NAMALWA (cell line): ENCODE data around the gene NFIX.

ENCODE experiments used
- DNase-seq: peaks from one replicate; pipeline ENCODE4 v3.0.0-alpha.2; 2015; ENCODE audit warnings: low spot score

NFIX gene

DNA sequence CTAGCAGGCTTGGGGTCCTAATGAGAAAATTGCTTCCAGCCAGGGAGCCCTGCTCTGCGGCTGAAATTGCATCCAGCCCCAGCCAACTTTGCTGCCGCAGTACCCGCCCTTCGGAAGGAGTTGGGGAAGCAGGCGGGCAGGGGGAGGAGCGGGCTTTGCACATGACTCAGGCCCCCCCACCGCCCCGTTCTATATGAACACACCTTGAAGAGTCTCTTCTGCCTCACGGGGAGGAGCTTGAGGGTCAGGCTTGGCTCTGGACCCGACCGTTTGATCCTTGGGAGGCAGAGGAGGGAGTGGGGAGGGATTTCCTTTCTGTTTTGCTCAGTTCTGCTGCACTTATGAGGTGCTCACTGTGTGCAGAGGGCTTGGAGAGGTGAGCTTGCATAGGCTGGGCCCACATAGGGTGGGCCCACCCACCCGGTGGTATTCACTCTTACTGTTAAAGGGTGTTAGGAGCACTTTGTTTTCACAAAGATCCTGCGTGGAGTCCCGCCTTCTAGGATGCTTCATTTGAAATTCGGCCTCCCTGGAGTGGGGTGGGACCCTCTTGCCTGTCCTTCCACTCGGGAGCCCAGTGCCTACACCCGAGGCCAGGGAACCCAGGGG lies 60.9 kb downstream of the NFIX start:
- DNase-seq = no peak

DNA sequence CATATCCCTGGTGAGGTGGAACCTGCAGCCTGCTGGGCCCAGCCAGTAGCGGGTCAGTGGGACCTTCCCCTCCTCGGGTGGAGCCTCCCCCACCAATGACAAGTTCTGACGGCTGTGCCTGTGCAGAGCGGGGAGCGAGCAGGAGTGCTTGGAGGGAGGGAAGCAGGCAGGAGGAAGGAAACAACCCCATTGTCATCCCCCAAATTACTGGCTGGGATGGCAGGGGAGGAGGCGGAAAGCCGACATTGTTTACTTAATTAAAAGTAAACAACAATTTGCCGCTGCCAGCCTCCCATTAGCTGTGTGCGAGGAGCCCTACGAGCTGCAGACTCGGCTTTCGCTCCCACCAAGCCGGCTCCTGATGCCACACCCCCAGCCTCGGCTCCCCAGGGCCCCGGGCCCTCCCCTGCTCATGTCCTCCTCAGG lies 61.9 kb downstream of the NFIX start:
- no peak for DNase-seq

DNA sequence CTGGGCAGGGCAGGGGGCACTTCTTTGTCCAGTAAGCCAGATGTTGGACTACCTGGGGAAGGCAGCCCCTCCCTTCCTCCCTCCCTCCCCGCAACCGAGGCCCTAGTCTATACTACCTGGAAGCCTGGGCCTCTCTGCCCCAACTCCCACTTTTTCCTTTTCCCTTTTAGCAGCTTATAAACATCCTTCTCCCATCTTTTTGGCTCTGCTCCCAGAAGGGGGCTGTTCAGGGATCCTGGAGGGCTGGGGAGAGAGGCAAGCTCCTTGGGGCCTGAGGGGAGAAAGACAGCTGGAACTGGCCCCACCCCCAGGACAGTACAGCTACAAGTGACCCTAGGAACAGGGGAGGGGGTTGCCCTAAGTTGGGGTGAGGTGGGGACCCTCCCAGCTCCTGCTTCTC lies 62.5 kb downstream of the NFIX start:
- no peak for DNase-seq

DNA sequence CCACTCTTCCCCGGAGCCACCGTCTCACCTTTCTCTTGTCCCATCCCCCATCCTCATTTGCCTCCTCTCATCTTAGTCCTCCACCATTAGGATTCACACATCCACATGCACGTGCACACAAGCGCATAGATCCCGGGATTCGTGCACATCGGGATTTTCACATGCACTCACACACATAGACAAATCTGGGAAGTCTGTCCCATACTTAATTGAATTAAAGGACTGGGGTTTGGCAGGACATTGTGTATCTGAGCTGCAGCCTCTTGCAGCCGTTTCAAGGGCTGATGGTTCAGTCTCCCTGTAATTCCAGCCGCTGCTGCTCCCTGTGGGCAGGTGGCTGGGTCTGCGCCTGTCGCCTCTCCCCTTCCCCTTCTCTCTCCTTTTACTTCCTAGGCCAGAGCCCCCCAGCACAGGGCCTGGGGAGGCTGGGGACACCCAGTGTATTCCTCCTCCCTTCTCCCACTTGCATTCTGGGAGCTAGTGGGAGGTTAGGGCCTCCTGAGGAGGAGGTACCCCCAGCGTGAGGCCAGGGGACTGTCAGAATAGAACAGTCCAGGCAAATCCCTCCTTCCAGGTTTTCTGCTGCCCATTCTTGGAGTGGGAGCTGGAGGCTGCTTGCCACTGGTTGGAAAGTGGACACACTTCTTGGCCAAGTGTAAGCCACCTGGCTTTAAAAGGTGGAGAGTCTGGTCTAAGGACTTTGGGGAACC lies 63.8 kb downstream of the NFIX start:
- no peak for DNase-seq

DNA sequence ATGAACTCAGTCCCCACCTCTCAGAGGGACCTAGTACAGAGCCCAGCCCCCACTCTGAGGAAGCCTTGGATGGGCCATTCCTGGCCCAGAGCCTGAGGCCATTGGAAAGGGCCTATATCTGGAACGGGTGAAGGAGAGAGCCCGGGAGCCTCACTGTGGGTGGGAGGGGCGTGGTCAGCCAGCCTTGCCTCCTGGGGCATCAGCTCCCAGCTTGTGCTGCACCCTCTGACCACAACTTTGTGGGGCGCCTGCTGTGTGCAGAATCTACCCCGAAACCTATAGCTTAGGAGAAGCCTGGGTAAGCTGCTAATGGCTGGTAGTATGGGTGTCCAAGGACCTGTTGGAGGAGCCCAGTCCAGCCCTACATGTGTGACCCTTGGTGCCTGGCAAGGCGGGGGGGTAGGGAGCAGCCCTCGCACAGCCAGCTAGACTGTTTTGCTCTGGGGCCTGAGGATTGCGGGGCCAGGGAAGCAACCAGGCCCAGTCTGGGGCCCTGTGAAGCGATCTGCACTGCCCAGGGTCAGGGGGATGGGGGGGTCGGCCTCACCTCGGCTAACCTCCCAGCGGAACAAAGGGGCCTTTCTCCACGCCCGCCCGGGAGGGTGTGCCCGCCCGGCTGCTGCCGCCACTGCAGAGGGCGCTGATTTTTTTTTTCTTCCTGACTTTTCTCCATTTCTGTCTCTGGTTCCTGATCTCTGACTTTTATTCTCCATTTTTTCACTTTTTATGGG lies 65.1 kb downstream of the NFIX start:
- no peak for DNase-seq

DNA sequence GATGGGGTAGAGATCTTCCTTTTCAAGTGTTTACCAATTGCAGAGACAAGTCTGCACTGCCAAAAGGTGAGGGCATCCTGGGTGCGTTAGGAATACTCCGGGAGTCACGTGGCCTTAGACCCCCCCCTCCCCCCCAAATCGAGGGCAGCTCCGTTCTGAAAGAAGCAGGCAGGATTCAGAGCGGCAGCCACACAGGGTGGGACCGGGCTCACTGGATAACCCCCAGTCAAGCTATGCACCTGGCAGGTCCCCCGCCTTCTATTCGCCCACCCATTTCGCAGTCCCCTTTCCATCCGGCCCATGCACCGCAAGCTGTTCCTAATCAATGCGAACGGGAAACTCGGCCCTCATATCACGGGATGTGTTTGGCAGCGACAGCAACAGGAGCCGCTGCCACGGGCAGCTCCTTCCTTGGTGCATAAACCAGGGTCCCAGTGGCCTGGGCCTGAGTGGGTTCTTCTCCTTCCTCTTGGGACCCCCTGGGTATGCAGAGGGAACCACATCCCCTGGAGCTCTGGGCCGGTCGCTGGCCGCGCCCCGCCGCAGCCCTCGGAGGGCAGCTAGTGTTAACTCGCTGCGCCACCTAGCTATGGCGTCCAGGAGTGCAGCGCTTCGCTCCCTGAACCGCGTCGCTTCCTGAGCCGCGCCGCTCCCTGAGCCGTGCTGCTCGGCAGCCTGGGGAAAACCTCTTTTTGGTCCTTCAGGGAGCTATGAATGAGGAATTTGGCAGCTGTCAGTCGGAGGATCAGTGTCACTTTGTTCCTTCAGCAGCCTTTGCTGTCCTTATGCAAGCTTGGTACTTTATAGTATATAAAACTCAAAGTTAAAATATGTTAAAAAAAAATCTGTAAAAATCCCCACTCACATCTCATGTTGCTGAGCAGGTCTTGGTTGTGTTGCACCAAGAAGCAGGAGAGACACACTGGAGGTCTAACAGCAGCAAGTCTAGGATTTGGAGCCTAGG lies 66.0 kb downstream of the NFIX start:
- DNase-seq = peak; percentile 80

DNA sequence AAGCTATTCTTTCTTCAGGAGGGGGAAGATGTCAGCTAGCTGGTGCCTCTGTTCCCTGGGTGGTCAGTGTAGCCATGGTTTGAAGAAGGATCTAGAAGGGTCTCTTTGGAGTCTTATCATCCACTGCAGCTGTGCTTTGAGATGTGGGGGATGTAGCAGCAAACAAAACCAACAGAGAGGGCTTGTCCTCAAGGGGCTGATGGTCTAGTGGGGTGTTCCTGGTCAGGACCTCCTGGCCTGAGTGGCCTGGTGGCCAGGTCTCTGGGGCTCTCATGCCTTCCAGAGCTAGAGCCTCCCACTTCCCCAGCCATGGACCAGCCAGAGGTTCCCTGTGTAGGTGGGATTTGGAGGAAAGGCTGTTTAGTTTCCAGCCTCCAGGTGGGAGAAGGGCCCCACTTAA lies 67.0 kb downstream of the NFIX start:
- no peak for DNase-seq

DNA sequence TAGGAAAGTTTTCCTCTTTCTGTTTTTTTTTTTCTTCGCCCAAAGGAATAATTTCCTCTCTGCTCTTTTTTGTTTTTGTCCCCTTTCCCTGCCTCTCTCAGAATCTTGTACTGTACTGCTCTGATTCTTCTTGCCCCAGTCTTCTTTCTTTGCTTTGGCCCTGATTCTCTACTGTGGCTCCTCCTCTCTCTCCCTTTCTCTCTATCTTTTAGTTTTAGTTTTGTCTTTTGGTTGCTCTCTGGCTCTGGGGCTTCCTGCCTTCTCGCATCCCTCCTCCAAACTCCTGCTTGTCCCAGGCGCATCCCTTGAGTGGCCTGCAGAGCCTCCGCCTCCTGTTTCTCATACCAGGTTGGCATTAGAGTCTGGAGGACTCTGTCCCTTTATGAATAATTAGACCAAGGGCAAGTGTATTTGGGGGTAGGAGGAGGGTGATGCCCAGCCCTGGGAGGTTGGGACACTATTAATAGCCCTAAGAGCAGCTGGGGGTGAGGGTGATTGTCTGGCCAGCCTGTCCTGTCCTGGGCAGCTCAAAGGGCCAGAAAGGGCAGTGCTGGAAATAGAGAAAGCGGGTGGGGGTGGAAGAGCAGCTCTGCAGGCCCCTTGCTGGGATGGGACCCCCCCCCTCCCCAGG lies 68.3 kb downstream of the NFIX start:
- DNase-seq = no peak

DNA sequence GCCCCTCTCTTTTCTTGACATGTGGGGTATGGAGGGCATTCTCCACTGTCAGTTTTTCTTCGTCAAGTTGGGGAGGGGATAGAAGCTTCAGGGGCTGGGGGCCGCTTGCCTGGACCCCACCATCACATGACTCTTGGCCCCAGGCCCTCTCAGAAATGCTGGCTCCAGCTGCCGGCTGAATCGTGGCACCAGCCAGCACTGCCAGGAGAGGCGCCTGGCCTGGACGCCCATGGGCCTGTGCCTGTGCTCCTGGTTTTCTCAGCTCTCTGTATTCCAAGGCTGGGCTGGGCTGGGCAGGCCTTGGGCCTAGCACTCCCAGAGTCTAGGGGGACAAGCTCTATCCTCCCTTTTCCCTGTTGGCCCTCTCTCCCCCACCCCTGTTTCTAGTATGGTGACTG lies 68.8 kb downstream of the NFIX start:
- DNase-seq = no peak

DNA sequence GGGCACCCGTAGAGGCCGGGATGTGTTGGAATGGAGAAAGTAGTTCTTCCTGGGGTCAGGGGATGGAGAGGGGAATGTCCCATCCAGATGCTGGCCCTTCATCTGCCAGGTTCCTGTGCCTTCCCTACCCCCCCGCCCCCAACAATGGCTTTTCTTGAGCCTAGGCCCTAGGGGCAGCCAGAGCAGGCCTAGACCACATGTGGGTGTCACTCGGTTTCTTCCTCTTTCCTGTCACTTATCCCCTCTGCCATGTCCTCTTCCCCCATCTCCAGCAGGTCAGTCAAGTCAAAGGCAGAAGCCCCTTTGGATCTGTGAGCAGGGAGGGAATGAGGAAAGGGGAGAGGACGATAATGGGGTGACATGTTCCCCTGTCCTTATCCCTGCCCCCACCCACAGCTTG lies 71.0 kb downstream of the NFIX start:
- no peak for DNase-seq

DNA sequence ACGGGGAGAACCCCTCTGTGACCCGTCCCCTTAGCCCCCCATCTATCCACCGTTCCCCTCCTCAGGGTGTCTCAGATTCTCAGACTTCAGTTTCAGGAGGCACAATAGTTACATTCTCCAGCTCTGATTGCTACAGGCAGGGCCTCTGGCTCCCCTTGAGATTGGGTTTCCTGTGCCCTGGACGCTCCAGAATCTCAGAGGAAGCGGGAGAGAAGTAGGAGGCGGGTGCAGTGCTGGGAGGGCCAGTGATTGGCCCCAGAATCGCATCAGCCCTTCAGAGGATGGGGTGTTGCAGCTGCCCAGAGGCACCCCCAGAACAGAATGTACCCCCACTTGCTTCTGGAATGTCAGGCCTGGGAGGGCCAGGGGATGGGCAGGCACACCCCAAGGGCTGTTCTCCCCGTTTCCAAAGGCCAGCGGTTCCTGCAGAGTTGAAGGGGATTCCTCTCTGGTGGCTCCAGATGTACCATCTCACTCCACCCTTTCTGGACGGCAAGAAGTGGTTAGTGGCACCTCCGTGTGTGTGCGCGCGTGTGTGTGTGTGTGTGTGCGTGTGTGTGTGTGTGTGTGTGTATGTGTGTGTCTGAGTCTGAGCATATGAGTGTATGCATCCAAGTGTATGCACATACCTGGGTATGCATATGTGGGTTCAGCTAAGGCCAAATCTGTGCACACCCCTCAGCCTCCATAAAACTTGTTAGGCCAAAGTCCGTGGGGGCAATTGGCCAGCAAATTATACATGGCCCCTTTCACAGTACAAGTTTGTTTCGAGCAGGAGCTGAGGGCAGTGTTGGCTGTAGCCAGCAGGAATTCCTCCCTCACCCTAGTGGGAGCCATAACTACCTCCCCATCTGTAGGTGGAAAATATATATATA lies 71.9 kb downstream of the NFIX start:
- no peak for DNase-seq

DNA sequence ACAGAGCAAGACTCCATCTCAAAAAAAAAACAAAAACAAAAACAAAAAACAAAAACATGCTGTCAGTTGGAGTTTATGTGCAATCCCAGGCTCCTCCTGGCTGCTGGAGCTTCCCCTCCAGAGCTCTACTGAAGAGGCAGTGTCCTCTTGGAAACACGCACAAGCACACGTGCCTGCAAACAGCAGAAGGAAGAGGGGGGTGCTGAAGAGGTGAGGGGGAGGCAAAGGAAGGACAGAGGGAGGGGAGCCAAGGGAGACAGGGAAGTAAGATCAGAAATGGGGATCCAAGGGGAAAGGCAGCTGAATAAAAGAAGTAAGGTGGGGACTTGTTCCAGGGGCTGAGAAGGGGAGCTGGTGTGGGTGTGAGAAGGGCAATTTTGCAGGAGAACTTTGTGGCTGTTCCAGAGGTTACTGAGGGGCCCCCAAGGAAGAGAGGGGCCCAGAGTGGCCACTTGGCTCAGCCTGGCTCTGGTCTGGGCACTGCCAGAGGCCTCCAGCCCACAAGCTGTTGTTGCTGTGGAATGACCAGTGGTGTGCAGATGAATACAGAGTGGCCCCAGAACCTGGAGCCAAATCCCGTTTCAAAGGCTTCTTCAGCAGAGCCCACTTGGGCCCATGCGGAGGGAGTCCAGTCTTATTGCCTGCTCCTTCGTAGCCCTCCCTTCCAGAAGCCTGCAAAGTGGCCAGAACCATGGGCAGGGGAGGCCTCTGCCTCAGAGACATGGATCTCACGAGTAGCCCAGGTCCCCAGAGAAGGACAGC lies 73.0 kb downstream of the NFIX start:
- DNase-seq = no peak

DNA sequence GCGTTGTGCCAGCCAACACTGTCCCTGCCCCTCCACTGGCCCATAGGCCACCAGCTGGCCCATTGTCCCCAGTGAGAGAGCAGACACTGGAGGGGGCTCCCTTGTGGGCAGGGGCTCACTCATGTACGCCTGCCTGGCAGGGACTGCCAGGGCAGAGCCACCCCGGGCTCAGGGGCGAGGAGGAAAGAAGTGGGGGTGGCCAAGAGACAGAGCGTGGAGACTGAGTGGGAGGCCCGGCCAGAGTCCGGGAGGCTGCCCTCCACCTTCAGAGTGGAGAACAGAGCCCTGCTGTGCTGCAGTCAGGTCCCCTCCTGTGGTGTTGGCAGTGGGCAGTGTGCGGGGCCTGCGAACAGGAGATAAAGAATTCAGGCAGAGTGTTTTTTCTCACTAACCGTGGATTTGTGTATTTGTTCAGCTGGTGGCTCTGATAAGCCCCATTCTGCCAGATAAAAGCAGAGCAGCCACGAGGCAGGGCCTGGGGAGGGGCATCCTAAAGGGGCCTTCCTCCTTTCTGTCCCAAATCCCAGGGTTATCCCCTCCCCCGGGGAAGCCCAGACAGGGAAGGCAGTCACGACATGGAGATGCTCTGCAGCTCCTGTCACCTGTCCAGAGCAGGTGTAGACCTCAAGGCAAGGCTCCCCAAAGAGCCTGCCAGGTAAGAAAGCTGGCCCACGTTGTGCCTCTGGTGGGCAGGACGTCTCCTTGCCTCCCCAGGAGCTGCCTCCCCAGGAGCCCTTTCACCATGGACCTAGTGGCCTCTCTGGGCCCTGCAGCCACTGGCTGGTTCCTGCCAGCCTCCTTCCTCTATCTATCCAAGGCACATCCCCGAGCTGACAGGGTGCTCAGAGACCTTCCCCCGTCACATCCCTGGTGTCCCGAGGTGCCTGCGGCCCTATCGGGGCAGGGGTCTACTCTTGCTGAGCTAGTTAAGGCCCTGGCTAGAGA lies 74.4 kb downstream of the NFIX start:
- no peak for DNase-seq

DNA sequence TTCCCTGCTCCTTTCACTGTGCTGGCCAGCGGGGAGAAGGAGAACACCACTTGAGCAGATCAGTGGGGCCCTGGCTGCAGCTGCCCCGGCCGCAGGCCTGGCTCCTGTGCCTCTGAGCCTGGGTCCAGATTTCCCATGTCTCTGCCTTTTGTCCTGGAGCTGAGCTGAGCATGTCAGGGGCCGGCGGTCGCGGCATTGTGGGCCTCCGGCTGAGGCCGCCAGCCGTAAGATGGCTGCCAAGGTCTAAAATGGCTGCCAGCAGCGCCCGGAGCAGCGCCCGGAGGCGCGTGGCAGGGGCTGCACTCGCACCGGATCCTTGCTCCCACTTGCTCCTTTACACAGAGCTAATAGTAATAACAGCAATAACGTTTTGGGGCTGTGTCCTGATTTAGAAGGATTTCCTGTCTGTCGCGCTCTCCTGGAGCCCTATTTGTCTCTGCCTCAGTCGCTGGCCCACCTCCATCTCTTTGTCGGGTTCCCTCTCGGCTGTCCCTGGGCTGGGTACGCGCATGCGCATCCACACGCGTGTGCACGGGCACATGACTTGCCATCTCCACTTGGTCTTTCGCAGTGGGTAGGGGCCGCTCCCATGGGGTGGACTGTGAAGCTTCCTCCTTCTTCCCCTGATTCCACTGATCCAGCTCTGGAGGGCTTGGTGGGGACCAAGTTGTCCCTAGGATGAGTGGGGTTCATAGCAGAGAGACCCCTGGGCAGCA lies 75.3 kb downstream of the NFIX start:
- DNase-seq = no peak

DNA sequence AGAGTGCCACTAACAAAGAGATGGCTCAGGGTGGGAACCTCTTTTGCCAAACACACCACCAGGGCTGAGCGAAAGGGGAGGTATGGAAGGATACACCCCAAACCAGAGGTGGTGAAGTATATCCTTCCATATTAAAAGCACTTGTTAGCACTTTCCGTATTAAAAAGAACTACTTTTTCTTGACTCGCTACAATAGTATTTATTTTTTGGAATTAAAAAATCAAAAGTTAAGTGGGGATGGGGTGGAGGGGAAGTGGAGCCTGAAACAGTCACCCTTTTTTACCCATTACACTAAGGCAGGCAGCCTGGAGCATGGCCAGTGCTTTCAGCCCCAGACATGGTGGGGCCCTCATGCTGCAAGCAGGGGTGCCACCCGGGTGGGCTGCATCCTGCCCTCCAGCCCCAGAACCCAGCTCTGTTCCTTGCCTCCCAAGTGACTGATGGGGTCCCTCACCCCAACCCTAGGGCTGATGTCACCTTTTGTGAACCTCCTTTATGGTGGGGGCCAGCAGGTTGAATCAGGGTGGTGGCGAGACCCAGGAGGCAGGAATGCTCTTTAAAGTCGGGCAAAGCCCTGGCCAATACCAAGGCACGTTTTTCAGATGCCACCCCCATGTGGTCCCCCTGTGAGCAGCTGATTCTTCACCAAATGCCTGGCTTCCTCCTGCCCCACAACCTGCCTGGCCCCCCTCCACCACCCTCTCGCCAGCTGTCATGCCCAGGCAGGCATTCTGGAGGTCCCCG lies 76.3 kb downstream of the NFIX start:
- no peak for DNase-seq

DNA sequence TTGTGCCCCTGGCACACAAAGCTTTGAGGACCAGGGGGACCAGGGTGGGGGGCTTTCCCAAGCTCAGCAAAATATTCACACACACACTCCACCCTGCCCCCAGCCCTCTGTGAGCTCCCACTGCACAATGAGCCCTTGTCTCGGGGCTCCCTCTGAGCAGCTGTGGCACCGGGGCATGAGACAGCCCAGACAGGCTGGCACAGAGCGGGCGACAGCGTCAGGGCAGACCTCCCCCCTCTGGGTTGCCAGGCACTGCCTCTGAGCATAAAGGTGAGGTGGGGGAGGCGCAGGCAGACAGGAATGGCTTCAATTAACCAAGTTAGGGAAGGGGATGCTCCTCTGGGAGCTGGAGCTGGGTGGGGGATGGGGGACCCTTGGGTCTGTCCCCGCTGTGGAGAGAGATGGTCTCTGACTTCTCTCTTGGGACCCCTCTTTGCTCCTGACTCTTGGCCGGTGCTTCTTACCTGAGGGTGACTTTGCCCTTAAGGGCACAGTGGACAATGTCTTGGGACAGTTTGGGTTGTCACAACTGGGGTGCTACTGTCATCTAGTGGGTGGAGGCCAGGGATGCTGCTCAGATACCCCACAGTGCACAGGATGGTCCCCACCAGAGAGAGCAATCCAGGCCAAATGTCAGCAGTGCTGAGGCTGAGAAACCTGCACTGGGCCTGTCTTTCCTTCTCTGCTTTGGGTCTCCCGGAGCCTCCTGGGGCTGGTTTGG lies 77.1 kb downstream of the NFIX start:
- no peak for DNase-seq

DNA sequence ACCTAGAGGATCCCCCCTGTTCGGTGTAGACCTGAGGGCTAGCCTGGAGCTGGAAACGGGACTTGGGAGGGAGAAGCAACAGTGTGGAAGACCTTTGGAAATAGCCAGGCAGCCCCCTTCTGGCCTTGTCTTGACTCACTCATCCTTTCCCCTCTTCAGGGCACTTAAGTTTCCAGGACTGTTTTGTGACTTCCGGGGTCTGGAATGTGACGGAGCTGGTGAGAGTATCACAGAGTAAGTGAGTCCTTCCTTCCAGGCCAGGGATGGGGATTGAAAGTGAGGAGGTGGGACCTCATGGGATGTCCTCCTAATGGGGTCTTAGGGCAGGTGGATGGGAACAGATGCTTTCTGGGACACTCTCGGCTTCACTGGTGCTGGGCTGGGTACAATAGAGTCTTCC lies 78.0 kb downstream of the NFIX start:
- DNase-seq = no peak
